NCI-H2029 treated with DMSO at 0.1 percent for 48 hours (cell line): ENCODE results near the gene CD55.

Experiments
- DNase-seq: peaks from one replicate; lab custom pipeline; 2025; lab: John Stamatoyannopoulos, UW

The CD55 gene

GRCh38 chr1:207329469-207329868 is 8.0 kb downstream of the CD55 start:
- DNase-seq: no peak

GRCh38 chr1:207330011-207330710 is 8.7 kb downstream of the CD55 start:
- DNase-seq: no peak

- DNase-seq: no peak
These were observed 10.2 kb downstream of the CD55 start for GRCh38 chr1:207331354-207332313.

GRCh38 chr1:207333009-207333600 is 11.6 kb downstream of the CD55 start:
- no peak for DNase-seq

GRCh38 chr1:207333620-207334019 is 12.1 kb downstream of the CD55 start:
- DNase-seq: no peak

GRCh38 chr1:207334337-207334736 is 12.9 kb downstream of the CD55 start:
- no peak for DNase-seq

- DNase-seq: no peak
These were observed 13.7 kb downstream of the CD55 start for GRCh38 chr1:207335138-207335537.

GRCh38 chr1:207335695-207336363 is 14.4 kb downstream of the CD55 start:
- DNase-seq: no peak

- peak; percentile 41 for DNase-seq
These were observed 15.3 kb downstream of the CD55 start for GRCh38 chr1:207336559-207337467.

GRCh38 chr1:207342332-207342731 is 20.9 kb downstream of the CD55 start:
- no peak for DNase-seq

- DNase-seq: no peak
These were observed 22.2 kb downstream of the CD55 start for GRCh38 chr1:207343675-207344074.

GRCh38 chr1:207344221-207344620 is 22.7 kb downstream of the CD55 start:
- no peak for DNase-seq

- DNase-seq: no peak
These were observed 24.4 kb downstream of the CD55 start for GRCh38 chr1:207345644-207346477.

GRCh38 chr1:207346513-207346912 is 25.0 kb downstream of the CD55 start:
- no peak for DNase-seq

- no peak for DNase-seq
These were observed 28.5 kb downstream of the CD55 start for GRCh38 chr1:207349979-207350378.

GRCh38 chr1:207352554-207352953 is 31.1 kb downstream of the CD55 start:
- no peak for DNase-seq

GRCh38 chr1:207355060-207355459 is 33.6 kb downstream of the CD55 start:
- no peak for DNase-seq

- DNase-seq: no peak
These were observed 34.2 kb downstream of the CD55 start for GRCh38 chr1:207355513-207356295.

- DNase-seq: no peak
These were observed 39.6 kb downstream of the CD55 start for GRCh38 chr1:207361029-207361428.
